Keratinocyte (primary cell): ENCODE data around the gene SIX1. TPM values are rescaled to one million over a fixed set of nuclear protein-coding genes. Genes with fewer than 3 reads are reported as not detected.

ENCODE experiments used
- DNase-seq: peaks from one replicate; pipeline ENCODE4 v3.0.0-alpha.2; 2011; ENCODE audit warnings: low read depth, missing footprints, low spot score
- FAIRE-seq: peaks from 2 replicates; lab custom pipeline; 2011; peaks lifted over from hg19 to GRCh38; lab: Jason Lieb, UNC
- H2AFZ ChIP-seq: 2 replicates; pipeline ENCODE4 v1.6.0; 2012; ENCODE audit warnings: low read length, control low read depth, inconsistent platforms; ENCODE audit not compliant: control insufficient read depth
- H3K27ac ChIP-seq: 2 replicates; pipeline ENCODE4 v1.5.1; 2011; ENCODE audit warnings: low read length; ENCODE audit not compliant: control insufficient read depth, insufficient read depth
- H3K27me3 ChIP-seq: 3 replicates; pipeline ENCODE4 v1.6.0; 2011; ENCODE audit warnings: low read length; ENCODE audit not compliant: control insufficient read depth, insufficient read depth; ENCODE audit errors: extremely low read depth
- H3K36me3 ChIP-seq, 2 experiments: 2 replicates in 1 of 2; 3 replicates in 1 of 2; pipeline ENCODE4 v1.5.1; 2011; ENCODE audit warnings: low read length in 2 of 2, mild to moderate bottlenecking in 1 of 2; ENCODE audit not compliant: control insufficient read depth in 2 of 2, insufficient read depth in 2 of 2; ENCODE audit errors: extremely low read depth in 1 of 2
- H3K4me1 ChIP-seq: 3 replicates; pipeline ENCODE4 v1.5.1; 2011; ENCODE audit warnings: low read length; ENCODE audit not compliant: control insufficient read depth, insufficient read depth; ENCODE audit errors: extremely low read depth
- H3K4me2 ChIP-seq: 3 replicates; pipeline ENCODE4 v1.6.0; 2011; ENCODE audit warnings: low read depth, low read length; ENCODE audit not compliant: control insufficient read depth, insufficient read depth; ENCODE audit errors: extremely low read depth
- H3K4me3 ChIP-seq, 3 experiments: fragments of 200-600 bp in 1 of 3; sonication (generic) in 1 of 3; 2 replicates in 2 of 3; 3 replicates in 1 of 3; pipeline ENCODE4 v1.5.1; 2011 to 2016; ENCODE audit warnings: low read length in 3 of 3, mild to moderate bottlenecking in 3 of 3, control low read depth in 2 of 3, inconsistent platforms in 1 of 3, low read depth in 1 of 3, mixed read lengths in 1 of 3, mixed run types in 1 of 3, moderate library complexity in 1 of 3; ENCODE audit not compliant: control insufficient read depth in 2 of 3, insufficient read depth in 2 of 3; ENCODE audit errors: extremely low read depth in 1 of 3
- H3K79me2 ChIP-seq: 2 replicates; pipeline ENCODE4 v1.6.0; 2012; ENCODE audit warnings: low read length; ENCODE audit not compliant: control insufficient read depth, insufficient read depth
- H3K9ac ChIP-seq: 3 replicates; pipeline ENCODE4 v1.6.0; 2011; ENCODE audit warnings: low read length; ENCODE audit not compliant: control insufficient read depth, insufficient read depth; ENCODE audit errors: extremely low read depth
- H3K9me1 ChIP-seq: 3 replicates; pipeline ENCODE4 v1.6.0; 2011; ENCODE audit warnings: low read length; ENCODE audit not compliant: control insufficient read depth, insufficient read depth; ENCODE audit errors: extremely low read depth
- H3K9me3 ChIP-seq: 2 replicates; pipeline ENCODE4 v1.5.1; 2012; ENCODE audit warnings: low read depth, low read length; ENCODE audit not compliant: control insufficient read depth
- H4K20me1 ChIP-seq: 3 replicates; pipeline ENCODE4 v1.6.0; 2011; ENCODE audit warnings: low read length; ENCODE audit not compliant: control insufficient read depth, insufficient read depth; ENCODE audit errors: extremely low read depth
- EZH2 ChIP-seq: IDR thresholded peaks from one replicate; pipeline ENCODE4 v1.6.1; 2012; ENCODE audit warnings: inconsistent platforms, mild to moderate bottlenecking, low read length, moderate library complexity
- dilution Hi-C: fragments of 300-500 bp; cut with MboI; formaldehyde crosslinking; loops from one replicate; pipeline ENCODE4 v1.7.0; 2020; ENCODE audit warnings: low sequenced_read_pairs; ENCODE audit not compliant: extremely low pct_ligation_motif_present
- polyA plus RNA-seq, 5 experiments: library from polyadenylated mRNA; depleted of rRNA in 3 of 5; stranded (reverse) in 3 of 5; stranded (forward) in 1 of 5; unstranded in 1 of 5; fragments of >200 nt; gene quantifications; 1 replicate in 1 of 5; 2 replicates in 3 of 5; 3 replicates in 1 of 5; pipeline versions ENCODE4 v1.2.1 to v1.2.3, GENCODE V29; 2011 to 2012; ENCODE audit warnings: missing spikeins in 2 of 5, low read depth in 1 of 5, low replicate concordance in 1 of 5
- TF ChIP-seq, protein P1 (sequence below), 3 experiments: IDR thresholded peaks in 1 of 3; conservative IDR thresholded peaks in 1 of 3; optimal IDR thresholded peaks in 1 of 3; 2 replicates in 2 of 3; 3 replicates in 1 of 3; pipeline versions ENCODE3 to v1.5.1; 2011; ENCODE audit warnings: low read length in 3 of 3, mild to moderate bottlenecking in 3 of 3, moderate library complexity in 2 of 3, control low read depth in 1 of 3, inconsistent platforms in 1 of 3; ENCODE audit not compliant: insufficient read depth in 2 of 3; ENCODE audit errors: extremely low read depth in 1 of 3

Gene SIX1
- polyA plus RNA-seq, 1 donor (not counting 4 experiments of a cell fraction or from before 2014, with no cell fraction given): 0.04 TPM

DNA sequence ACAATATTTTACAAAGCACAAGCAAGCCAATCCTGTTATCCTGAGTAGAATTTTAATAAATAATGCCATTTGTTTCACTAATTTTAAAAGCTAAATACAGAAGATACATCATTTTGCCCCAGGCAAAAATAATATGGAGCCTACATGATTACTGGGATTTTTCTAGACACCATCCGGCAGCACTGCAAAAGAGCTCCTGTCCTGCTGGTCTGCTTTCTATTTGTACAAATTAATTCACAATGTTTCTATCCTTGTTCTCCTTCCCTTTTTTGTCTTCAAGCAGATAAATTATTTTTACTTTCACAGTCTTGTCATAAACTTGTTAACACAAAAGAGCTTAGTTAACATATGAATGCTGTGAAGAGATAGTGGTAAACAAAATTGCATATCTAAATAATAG is 4.6 kb downstream of the SIX1 start:
- FAIRE-seq (no peak), DNase-seq (no peak)
- Histone ChIP-seq H3K9me3 (no peaks in the 10 kb centered on the region), H3K9ac (no peak overlapping the region), H4K20me1 (peaks cover under 1% of the 10 kb centered on the region), H3K4me3 (no peak overlapping the region), H3K9me1 (no peaks in the 10 kb centered on the region), H3K27ac (no peak overlapping the region), H3K27me3 (peaks cover 97% of the 10 kb centered on the region), H3K4me2 (no peak overlapping the region), H3K4me1 (peaks cover 14% of the 10 kb centered on the region), H3K36me3 (no peaks in the 10 kb centered on the region), H3K79me2 (no peaks in the 10 kb centered on the region), H2AFZ (no peak overlapping the region)
- TF ChIP-seq EZH2: no peak
- TF ChIP-seq, protein P1, sequence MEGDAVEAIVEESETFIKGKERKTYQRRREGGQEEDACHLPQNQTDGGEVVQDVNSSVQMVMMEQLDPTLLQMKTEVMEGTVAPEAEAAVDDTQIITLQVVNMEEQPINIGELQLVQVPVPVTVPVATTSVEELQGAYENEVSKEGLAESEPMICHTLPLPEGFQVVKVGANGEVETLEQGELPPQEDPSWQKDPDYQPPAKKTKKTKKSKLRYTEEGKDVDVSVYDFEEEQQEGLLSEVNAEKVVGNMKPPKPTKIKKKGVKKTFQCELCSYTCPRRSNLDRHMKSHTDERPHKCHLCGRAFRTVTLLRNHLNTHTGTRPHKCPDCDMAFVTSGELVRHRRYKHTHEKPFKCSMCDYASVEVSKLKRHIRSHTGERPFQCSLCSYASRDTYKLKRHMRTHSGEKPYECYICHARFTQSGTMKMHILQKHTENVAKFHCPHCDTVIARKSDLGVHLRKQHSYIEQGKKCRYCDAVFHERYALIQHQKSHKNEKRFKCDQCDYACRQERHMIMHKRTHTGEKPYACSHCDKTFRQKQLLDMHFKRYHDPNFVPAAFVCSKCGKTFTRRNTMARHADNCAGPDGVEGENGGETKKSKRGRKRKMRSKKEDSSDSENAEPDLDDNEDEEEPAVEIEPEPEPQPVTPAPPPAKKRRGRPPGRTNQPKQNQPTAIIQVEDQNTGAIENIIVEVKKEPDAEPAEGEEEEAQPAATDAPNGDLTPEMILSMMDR (optimal IDR thresholded peaks at IDR 0.05 in 1 of 3, IDR thresholded peaks at IDR 0.05 in 1 of 3, conservative IDR thresholded peaks at IDR 0.05 in 1 of 3; ENCODE audit: extremely low read depth in 1 of 3, insufficient read depth in 2 of 3, low read length in 3 of 3): no peak
- dilution Hi-C loops: loop anchor here (25.0 kb wide), 1 partner anchor 568 kb away; no protein-coding TSS in a partner anchor

DNA sequence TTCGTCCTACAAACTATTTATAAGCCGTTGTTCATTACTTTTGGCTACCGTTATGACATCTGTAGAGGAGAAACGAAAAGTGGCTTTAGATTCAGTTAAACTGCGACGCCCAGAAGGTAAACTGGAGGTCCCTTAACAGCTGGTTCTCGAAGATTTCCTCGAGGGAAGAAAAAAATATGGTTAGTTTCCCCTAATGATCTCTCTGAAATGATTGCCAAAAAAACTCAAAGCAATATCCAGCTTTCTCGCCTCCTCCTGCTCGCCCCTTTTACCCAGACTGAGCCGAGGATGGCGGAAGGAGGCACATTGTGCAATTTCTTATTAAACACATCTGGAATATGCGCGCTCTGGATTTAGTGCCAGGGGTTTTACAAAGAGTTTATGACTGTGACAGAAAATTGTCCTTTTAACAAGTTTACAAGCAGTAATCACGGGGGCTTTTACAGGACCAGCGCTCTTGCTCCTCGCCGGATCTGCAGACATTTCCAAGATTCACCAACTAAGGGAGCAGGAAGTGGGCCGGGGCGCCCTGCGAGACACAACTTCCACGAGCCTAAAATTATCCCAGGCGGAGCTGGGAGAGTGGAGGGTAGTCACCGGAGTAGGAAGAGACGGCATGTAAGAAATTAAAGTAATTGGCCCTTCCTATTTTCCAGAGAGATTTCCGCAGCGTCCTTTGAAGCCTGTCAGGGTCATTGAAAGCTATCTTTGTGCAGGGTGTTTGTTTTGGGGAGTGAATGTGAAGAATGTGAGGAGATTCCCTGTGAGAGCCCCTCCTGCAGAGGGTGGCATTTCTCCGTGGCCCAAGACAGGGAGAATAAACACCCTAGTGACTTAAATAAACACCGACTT is 5.6 kb downstream of the SIX1 start:
- dilution Hi-C loops: loop anchor here (25.0 kb wide), 1 partner anchor 569 kb away; no protein-coding TSS in a partner anchor
- Histone ChIP-seq H3K27me3 (peaks cover 92% of the 10 kb centered on the region), H3K36me3 (no peaks in the 10 kb centered on the region), H3K9me3 (no peaks in the 10 kb centered on the region), H3K9me1 (no peaks in the 10 kb centered on the region), H2AFZ (no peak overlapping the region), H4K20me1 (no peaks in the 10 kb centered on the region), H3K4me1 (peaks cover 12% of the 10 kb centered on the region), H3K4me2 (no peak overlapping the region), H3K4me3 (no peak overlapping the region), H3K79me2 (no peaks in the 10 kb centered on the region), H3K27ac (no peak overlapping the region), H3K9ac (no peak overlapping the region)
- TF ChIP-seq, protein P1 (optimal IDR thresholded peaks at IDR 0.05 in 1 of 3, IDR thresholded peaks at IDR 0.05 in 1 of 3, conservative IDR thresholded peaks at IDR 0.05 in 1 of 3; ENCODE audit: extremely low read depth in 1 of 3, insufficient read depth in 2 of 3, low read length in 3 of 3): no peak
- TF ChIP-seq EZH2: no peak
- FAIRE-seq: no peak
- DNase-seq: no peak
